ENCODE data around the gene RBBP8NL. TPM values are rescaled to one million over a fixed set of nuclear protein-coding genes. Genes with fewer than 3 reads are reported as not detected.
A peak's percentile ranks its signal among the peaks of the same experiment; 100 is the strongest.

RBBP8NL gene
- total and polyA plus RNA-seq, 2 donors (not counting 3 experiments of a cell fraction or from before 2014, with no cell fraction given): not detected

DNA sequence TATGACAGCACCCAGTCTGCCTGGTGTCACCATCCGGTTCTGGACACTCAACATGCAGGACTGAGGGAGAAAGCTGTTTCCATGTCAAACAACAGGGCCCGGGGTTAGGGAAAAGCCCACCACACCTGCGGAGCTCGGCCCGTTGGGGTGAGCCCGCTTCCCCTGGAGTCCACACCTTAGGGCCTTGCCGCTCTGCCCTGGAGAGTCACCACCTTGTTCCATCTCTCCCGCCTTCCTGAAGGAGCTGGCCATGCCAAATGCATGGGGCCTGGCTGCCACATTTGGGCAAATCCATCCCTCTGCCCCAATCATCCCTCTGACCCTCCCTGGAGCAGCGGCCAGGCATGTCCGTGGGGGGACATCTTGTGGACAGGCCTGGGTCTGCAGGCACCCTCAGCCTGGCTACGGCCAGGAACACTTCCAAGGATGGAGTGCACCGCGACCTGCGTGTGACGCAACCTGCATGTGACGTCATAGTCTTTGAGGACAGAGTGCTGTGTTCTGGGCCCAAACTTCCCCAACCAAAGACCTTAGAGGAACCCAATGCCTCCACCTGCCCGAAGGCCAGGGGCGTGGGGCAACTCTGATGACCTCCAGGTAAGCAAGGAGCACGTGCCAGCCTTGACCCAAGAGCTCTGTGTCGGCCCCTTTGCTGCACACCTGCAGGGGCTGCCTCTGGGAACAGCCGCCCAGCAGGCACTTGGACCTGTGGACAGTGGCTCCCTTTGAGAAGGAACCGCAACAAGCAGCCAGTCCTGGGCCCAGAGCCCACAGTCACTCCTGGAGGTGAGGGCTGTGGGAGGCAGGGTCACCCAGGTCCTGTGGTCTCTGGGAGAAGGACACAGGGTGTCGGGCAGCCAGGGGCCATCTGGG, 22.0 kb downstream of the RBBP8NL start:
- ChIA-PET POLR2A (no interaction called here), CTCF (interaction anchor here (1.0 kb wide), 1 partner anchor 23 kb away, joined by 5 read pairs; no protein-coding TSS in a partner anchor)
- H4K20me1 ChIP-seq (replicated peaks; ENCODE audit: control insufficient read depth, extremely low read depth, insufficient read depth, low read length): no peaks in the 10 kb centered on the region
- no peak overlapping the region for H3K9ac ChIP-seq (replicated peaks; ENCODE audit: extremely low read depth, insufficient read depth, low read length)
- dilution Hi-C loops (cut with MboI; ENCODE audit: extremely low pct_ligation_motif_present, low sequenced_read_pairs): no loop called here
- BruUV-seq (replicated peaks): TSS peak; percentile 16
- TF ChIP-seq, protein P1, sequence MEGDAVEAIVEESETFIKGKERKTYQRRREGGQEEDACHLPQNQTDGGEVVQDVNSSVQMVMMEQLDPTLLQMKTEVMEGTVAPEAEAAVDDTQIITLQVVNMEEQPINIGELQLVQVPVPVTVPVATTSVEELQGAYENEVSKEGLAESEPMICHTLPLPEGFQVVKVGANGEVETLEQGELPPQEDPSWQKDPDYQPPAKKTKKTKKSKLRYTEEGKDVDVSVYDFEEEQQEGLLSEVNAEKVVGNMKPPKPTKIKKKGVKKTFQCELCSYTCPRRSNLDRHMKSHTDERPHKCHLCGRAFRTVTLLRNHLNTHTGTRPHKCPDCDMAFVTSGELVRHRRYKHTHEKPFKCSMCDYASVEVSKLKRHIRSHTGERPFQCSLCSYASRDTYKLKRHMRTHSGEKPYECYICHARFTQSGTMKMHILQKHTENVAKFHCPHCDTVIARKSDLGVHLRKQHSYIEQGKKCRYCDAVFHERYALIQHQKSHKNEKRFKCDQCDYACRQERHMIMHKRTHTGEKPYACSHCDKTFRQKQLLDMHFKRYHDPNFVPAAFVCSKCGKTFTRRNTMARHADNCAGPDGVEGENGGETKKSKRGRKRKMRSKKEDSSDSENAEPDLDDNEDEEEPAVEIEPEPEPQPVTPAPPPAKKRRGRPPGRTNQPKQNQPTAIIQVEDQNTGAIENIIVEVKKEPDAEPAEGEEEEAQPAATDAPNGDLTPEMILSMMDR (IDR thresholded peaks at IDR 0.05; ENCODE audit: extremely low read depth in 1 of 2, insufficient read depth in 1 of 2, low read depth in 1 of 2, low read length in 2 of 2): peak; percentile 62 to 77
- no peak for TF ChIP-seq POLR2AphosphoS5 (IDR thresholded peaks at IDR 0.05; ENCODE audit: insufficient read depth, low read depth, low read length)
- no peak for TF ChIP-seq POLR2A (IDR thresholded peaks at IDR 0.05; ENCODE audit: low read depth, low read length)
- TF ChIP-seq GATA2 (IDR thresholded peaks at IDR 0.05; ENCODE audit: insufficient read depth, insufficient read length, low read depth, low read length): no peak
- no peak for TF ChIP-seq MYC (IDR thresholded peaks at IDR 0.05; ENCODE audit: low read depth, low read length)
- no peak for TF ChIP-seq JUN (IDR thresholded peaks at IDR 0.05; ENCODE audit: borderline replicate concordance, insufficient read depth, insufficient read length, low read depth)
- no peak for TF ChIP-seq FOS (IDR thresholded peaks at IDR 0.05; ENCODE audit: borderline replicate concordance, insufficient read depth, low read length)
- TF ChIP-seq, protein P2, sequence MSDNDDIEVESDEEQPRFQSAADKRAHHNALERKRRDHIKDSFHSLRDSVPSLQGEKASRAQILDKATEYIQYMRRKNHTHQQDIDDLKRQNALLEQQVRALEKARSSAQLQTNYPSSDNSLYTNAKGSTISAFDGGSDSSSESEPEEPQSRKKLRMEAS (IDR thresholded peaks at IDR 0.05; ENCODE audit: insufficient read depth, insufficient read length): no peak
- intact Hi-C loops (cut with micrococcal nuclease): loop anchor here (1.0 to 5.0 kb wide), 3 partner anchors 48 to 212 kb away; partner anchors contain the start of gene ADRM1
- peaks cover 11% of the 10 kb centered on the region for H3K4me1 ChIP-seq (ENCODE audit: control insufficient read depth, extremely low read depth, insufficient read depth, low read length)
- DNase-seq (ENCODE audit: low read depth, low spot score): peak; percentile 24
- H3K4me3 ChIP-seq (replicated peaks in 1 of 3; ENCODE audit: insufficient read depth in 1 of 3, low read depth in 1 of 3, low read length in 3 of 3): no peak overlapping the region
- no peaks in the 10 kb centered on the region for H3K9me3 ChIP-seq (replicated peaks; ENCODE audit: control insufficient read depth, insufficient read depth, low read length)
- no peak for FAIRE-seq
- H3K4me2 ChIP-seq (ENCODE audit: insufficient read depth, low read length): no peak overlapping the region
- no peak overlapping the region for H2AFZ ChIP-seq (ENCODE audit: low read depth, low read length)
- H3K27me3 ChIP-seq (ENCODE audit: control insufficient read depth in 2 of 2, insufficient read depth in 2 of 2, low read length in 2 of 2): no peaks in the 10 kb centered on the region
- no peaks in the 10 kb centered on the region for H3K9me1 ChIP-seq (replicated peaks; ENCODE audit: control insufficient read depth, extremely low read depth, insufficient read depth, low read length)
- peaks cover 7% of the 10 kb centered on the region for H3K79me2 ChIP-seq (ENCODE audit: control insufficient read depth, insufficient read depth, low read length)
- no peaks in the 10 kb centered on the region for H3K36me3 ChIP-seq (ENCODE audit: control insufficient read depth in 2 of 2, extremely low read depth in 1 of 2, insufficient read depth in 2 of 2, low read length in 2 of 2)
- no peak overlapping the region for H3K27ac ChIP-seq (ENCODE audit: insufficient read depth, low read depth, low read length)
